Effector memory CD8-positive, alpha-beta T cell (primary cell): ENCODE data around the gene INPP4B.
A peak's percentile ranks its signal among the peaks of the same experiment; 100 is the strongest.

Source experiments
- ATAC-seq: fragments of 150-1000 bp; cut with Tn5 transposase; replicated peaks from 2 replicates; pipeline ENCODE4 v1.10.0; 2021; ENCODE audit warnings: mild to moderate bottlenecking, moderate library complexity
- DNase-seq, 3 experiments: peaks; one replicate each; pipeline ENCODE4 v3.0.0; 2021
- H3K27ac Mint-ChIP-seq, 2 donors: one replicate each; pipeline ENCODE4 v1.8.0; 2022; ENCODE audit warnings: mild to moderate bottlenecking in 2 of 2, mixed read lengths in 2 of 2, moderate library complexity in 2 of 2
- H3K27me3 Mint-ChIP-seq, 2 donors: one replicate each; pipeline ENCODE4 v1.8.0; 2022; ENCODE audit warnings: mixed read lengths in 2 of 2
- H3K36me3 Mint-ChIP-seq: one replicate; pipeline ENCODE4 v1.8.0; 2022; ENCODE audit warnings: mild to moderate bottlenecking, moderate library complexity, mixed read lengths; ENCODE audit not compliant: insufficient read depth
- H3K4me1 Mint-ChIP-seq, 2 donors: one replicate each; pipeline ENCODE4 v1.8.0; 2022; ENCODE audit warnings: low read depth in 2 of 2, mixed read lengths in 2 of 2
- H3K4me3 Mint-ChIP-seq, 2 donors: one replicate each; pipeline ENCODE4 v1.8.0; 2022; ENCODE audit warnings: mild to moderate bottlenecking in 2 of 2, mixed read lengths in 2 of 2, moderate library complexity in 2 of 2
- H3K9me3 Mint-ChIP-seq, 2 donors: one replicate each; pipeline ENCODE4 v1.8.0; 2022; ENCODE audit warnings: mixed read lengths in 2 of 2

Gene INPP4B

GRCh38 chr4:142267101-142267500 lies 579.0 kb downstream of the INPP4B start:
- Mint-ChIP-seq H3K4me3 (no peak overlapping the region), H3K27ac (no peak overlapping the region), H3K9me3 (no peaks in the 10 kb centered on the region), H3K4me1 (peaks cover 21 to 55% of the 10 kb centered on the region in 2 donors), H3K27me3 (no peaks in the 10 kb centered on the region), H3K36me3 (peaks cover 16% of the 10 kb centered on the region)
- DNase-seq: no peak
- no peak for ATAC-seq

- Mint-ChIP-seq H3K4me3 (peak overlapping the region in 1 of 2 donors; percentile 41), H3K27me3 (no peaks in the 10 kb centered on the region), H3K27ac (peak overlapping the region in 1 of 2 donors; percentile 91), H3K36me3 (peaks cover 18% of the 10 kb centered on the region), H3K9me3 (no peaks in the 10 kb centered on the region), H3K4me1 (peaks cover 25 to 64% of the 10 kb centered on the region in 2 donors)
- ATAC-seq (no peak), DNase-seq (no peak)
Observed at GRCh38 chr4:142265946-142266345, 580.2 kb downstream of the INPP4B start.

- Mint-ChIP-seq H3K27me3 (no peaks in the 10 kb centered on the region), H3K36me3 (peaks cover 16% of the 10 kb centered on the region)
- DNase-seq: no peak
Observed at GRCh38 chr4:142265536-142265935, 580.6 kb downstream of the INPP4B start.

GRCh38 chr4:142264961-142265360 lies 581.1 kb downstream of the INPP4B start:
- no peak for DNase-seq
- peaks cover 25 to 62% of the 10 kb centered on the region in 2 donors for H3K4me1 Mint-ChIP-seq
- H3K27ac Mint-ChIP-seq: peak overlapping the region; percentile 13 to 91
- no peaks in the 10 kb centered on the region for H3K9me3 Mint-ChIP-seq
- H3K27me3 Mint-ChIP-seq: no peaks in the 10 kb centered on the region
- ATAC-seq: no peak
- peaks cover 22% of the 10 kb centered on the region for H3K36me3 Mint-ChIP-seq
- peak overlapping the region in 1 of 2 donors; percentile 41 for H3K4me3 Mint-ChIP-seq

More at GRCh38 chr4:142265536-142265935, 580.6 kb downstream of the INPP4B start:
- Mint-ChIP-seq H3K4me1 (peaks cover 25 to 64% of the 10 kb centered on the region in 2 donors), H3K27ac (peak overlapping the region; percentile 13 to 91), H3K9me3 (no peaks in the 10 kb centered on the region), H3K4me3 (peak overlapping the region in 1 of 2 donors; percentile 41)
- peak; percentile 37 for ATAC-seq

- peaks cover 24% of the 10 kb centered on the region for H3K36me3 Mint-ChIP-seq
- no peaks in the 10 kb centered on the region for H3K27me3 Mint-ChIP-seq
Observed at GRCh38 chr4:142262956-142263355, 583.1 kb downstream of the INPP4B start.

GRCh38 chr4:142248946-142249345 lies 597.2 kb downstream of the INPP4B start:
- peak overlapping the region in 1 of 2 donors; percentile 54 for H3K27ac Mint-ChIP-seq
- peaks cover 9% of the 10 kb centered on the region for H3K36me3 Mint-ChIP-seq
- no peaks in the 10 kb centered on the region for H3K27me3 Mint-ChIP-seq
- H3K4me1 Mint-ChIP-seq: peaks cover 2 to 8% of the 10 kb centered on the region in 2 donors
- ATAC-seq (no peak), DNase-seq (no peak)
- no peak overlapping the region for H3K4me3 Mint-ChIP-seq
- H3K9me3 Mint-ChIP-seq: no peaks in the 10 kb centered on the region

More at GRCh38 chr4:142262956-142263355, 583.1 kb downstream of the INPP4B start:
- Mint-ChIP-seq H3K27ac (peak overlapping the region in 1 of 2 donors; percentile 25), H3K4me1 (peaks cover 25 to 56% of the 10 kb centered on the region in 2 donors), H3K4me3 (no peak overlapping the region), H3K9me3 (no peaks in the 10 kb centered on the region)
- no peak for ATAC-seq
- DNase-seq: no peak

- ATAC-seq (no peak), DNase-seq (no peak)
- Mint-ChIP-seq H3K9me3 (no peaks in the 10 kb centered on the region), H3K36me3 (peaks cover 2% of the 10 kb centered on the region), H3K4me1 (peaks cover 12 to 18% of the 10 kb centered on the region in 2 donors), H3K27me3 (no peaks in the 10 kb centered on the region), H3K4me3 (no peak overlapping the region), H3K27ac (no peak overlapping the region)
Observed at GRCh38 chr4:142243255-142243654, 602.8 kb downstream of the INPP4B start.

- Mint-ChIP-seq H3K9me3 (no peaks in the 10 kb centered on the region), H3K36me3 (no peaks in the 10 kb centered on the region), H3K4me3 (no peak overlapping the region), H3K27me3 (no peaks in the 10 kb centered on the region), H3K27ac (no peak overlapping the region), H3K4me1 (peaks cover 10 to 14% of the 10 kb centered on the region in 2 donors)
- no peak for DNase-seq
- no peak for ATAC-seq
Observed at GRCh38 chr4:142242156-142242555, 603.9 kb downstream of the INPP4B start.

- Mint-ChIP-seq H3K4me3 (no peak overlapping the region), H3K27me3 (no peaks in the 10 kb centered on the region), H3K9me3 (no peaks in the 10 kb centered on the region), H3K27ac (peak overlapping the region in 1 of 2 donors; percentile 19), H3K4me1 (peaks cover 12 to 23% of the 10 kb centered on the region in 2 donors), H3K36me3 (peaks cover 4% of the 10 kb centered on the region)
- DNase-seq: no peak
- no peak for ATAC-seq
Observed at GRCh38 chr4:142238589-142238988, 607.5 kb downstream of the INPP4B start.

- DNase-seq: no peak
- Mint-ChIP-seq H3K36me3 (peaks cover 4% of the 10 kb centered on the region), H3K9me3 (no peaks in the 10 kb centered on the region), H3K27ac (no peak overlapping the region), H3K4me3 (no peak overlapping the region), H3K27me3 (no peaks in the 10 kb centered on the region), H3K4me1 (peaks cover 4 to 19% of the 10 kb centered on the region in 2 donors)
- ATAC-seq: no peak
Observed at GRCh38 chr4:142236268-142236667, 609.8 kb downstream of the INPP4B start.

- H3K27me3 Mint-ChIP-seq: no peaks in the 10 kb centered on the region
- H3K27ac Mint-ChIP-seq: no peak overlapping the region
Observed at GRCh38 chr4:142231787-142232186, 614.3 kb downstream of the INPP4B start.

GRCh38 chr4:142230991-142231390 lies 615.1 kb downstream of the INPP4B start:
- no peak overlapping the region for H3K4me3 Mint-ChIP-seq
- peaks cover 4% of the 10 kb centered on the region for H3K36me3 Mint-ChIP-seq
- no peaks in the 10 kb centered on the region for H3K9me3 Mint-ChIP-seq
- no peak for DNase-seq
- no peak for ATAC-seq
- no peak overlapping the region for H3K27ac Mint-ChIP-seq
- peaks cover 8 to 19% of the 10 kb centered on the region in 2 donors for H3K4me1 Mint-ChIP-seq
- H3K27me3 Mint-ChIP-seq: no peaks in the 10 kb centered on the region

More at GRCh38 chr4:142231787-142232186, 614.3 kb downstream of the INPP4B start:
- peaks cover 4 to 19% of the 10 kb centered on the region in 2 donors for H3K4me1 Mint-ChIP-seq
- H3K36me3 Mint-ChIP-seq: peaks cover 4% of the 10 kb centered on the region
- H3K4me3 Mint-ChIP-seq: no peak overlapping the region
- no peaks in the 10 kb centered on the region for H3K9me3 Mint-ChIP-seq
- DNase-seq (no peak), ATAC-seq (no peak)

- no peaks in the 10 kb centered on the region for H3K27me3 Mint-ChIP-seq
- no peak overlapping the region for H3K27ac Mint-ChIP-seq
- no peak for DNase-seq
- H3K9me3 Mint-ChIP-seq: no peaks in the 10 kb centered on the region
- H3K4me1 Mint-ChIP-seq: peaks cover 6 to 14% of the 10 kb centered on the region in 2 donors
- H3K4me3 Mint-ChIP-seq: no peak overlapping the region
- ATAC-seq: no peak
- H3K36me3 Mint-ChIP-seq: no peaks in the 10 kb centered on the region
Observed at GRCh38 chr4:142226014-142226413, 620.1 kb downstream of the INPP4B start.

GRCh38 chr4:142222127-142222526 lies 624.0 kb downstream of the INPP4B start:
- Mint-ChIP-seq H3K27ac (peak overlapping the region in 1 of 2 donors; percentile 53), H3K4me1 (peaks cover 8 to 18% of the 10 kb centered on the region in 2 donors), H3K36me3 (peaks cover 4% of the 10 kb centered on the region), H3K4me3 (no peak overlapping the region), H3K9me3 (no peaks in the 10 kb centered on the region), H3K27me3 (no peaks in the 10 kb centered on the region)
- ATAC-seq (no peak), DNase-seq (no peak)
